HG03378 (cell line): ENCODE measurements around the gene SORCS2.
A peak's percentile ranks its signal among the peaks of the same experiment; 100 is the strongest.

ENCODE experiments used
- ATAC-seq: cut with Tn5 transposase; IDR thresholded peaks from one replicate; pipeline ENCODE4 v1.9.1; 2021; ENCODE audit warnings: mild to moderate bottlenecking, moderate library complexity; ENCODE audit not compliant: unreplicated experiment

The SORCS2 gene

DNA sequence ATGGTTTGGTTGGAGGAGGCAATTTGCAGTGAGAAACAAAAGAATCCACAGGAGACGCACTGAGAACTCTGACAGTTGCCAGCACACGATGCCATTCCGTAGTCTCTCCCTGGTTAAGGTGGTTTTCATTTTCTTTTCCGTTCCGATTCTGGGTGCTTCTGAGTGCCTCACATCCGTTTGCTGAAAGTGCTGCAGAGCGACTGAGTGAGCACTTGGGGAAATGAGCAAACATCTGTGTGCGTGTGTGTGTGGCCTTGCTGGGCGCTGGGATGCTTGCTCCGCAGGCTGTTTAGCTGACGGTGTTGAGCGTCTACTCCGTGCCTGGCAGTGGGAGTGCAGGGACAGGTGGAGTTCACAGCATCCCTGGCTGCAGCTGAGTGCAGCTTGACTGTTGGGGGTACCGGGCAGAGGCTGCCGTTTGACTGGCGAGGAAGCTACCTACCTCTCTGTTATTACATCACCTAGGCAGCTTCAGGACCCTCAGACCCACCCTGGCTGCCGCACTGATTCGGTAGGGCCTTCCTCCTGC lies 49.3 kb downstream of the SORCS2 start:
- no peak for ATAC-seq

DNA sequence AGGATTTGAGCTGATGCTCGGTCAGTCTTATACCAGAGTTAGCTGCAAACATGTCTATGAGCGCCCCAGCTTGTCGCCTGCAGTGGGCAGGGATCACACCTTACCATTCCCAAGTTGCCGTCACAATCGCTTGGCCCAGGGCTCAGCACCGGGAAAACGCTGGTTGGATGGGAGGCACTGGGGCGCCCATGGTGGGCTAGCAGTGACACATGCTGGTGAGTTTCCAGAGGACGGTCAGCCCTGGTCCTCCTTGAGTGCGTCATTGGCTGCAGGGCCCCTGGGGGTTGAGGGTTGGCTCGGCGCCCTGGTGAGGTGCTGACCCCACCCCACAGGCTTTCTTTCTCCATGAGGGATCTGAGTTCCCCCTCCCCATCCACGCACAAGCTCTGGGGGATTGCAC lies 50.4 kb downstream of the SORCS2 start:
- ATAC-seq, result no peak

DNA sequence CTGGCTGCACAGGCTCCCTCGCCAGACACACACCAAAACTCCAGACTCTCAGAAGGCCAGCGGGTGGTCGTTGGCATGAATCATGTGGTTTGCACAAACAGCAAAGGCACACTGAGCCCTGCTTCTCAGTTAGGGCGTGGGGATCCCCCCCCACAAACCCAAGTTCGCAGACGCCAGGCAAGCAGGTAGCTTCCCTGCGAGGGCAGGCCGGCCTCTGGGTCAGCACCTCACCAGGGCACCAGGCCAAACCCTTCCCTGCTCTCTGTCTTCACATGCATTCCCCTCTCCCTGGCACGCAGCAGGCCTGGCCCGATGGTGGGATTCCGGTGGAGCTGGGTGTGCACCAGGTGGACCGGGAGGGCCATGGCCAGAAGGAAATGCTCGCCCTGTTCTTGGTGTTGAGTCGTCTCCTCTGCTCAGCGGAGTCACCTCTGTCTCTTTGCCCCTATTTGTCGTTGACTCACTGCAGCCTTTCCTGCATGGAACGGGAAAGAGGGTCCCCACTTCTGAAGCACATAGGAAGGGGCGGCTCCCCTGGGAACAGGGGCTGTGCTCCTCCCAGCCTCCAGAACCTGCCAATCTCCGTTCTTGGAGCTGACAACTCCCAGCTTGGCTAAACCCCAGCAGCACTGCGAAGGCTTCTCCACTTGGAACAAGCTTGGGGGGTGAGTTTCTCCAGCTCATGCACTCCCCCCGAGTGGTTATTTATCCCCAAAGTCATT lies 51.4 kb downstream of the SORCS2 start:
- ATAC-seq, result no peak

DNA sequence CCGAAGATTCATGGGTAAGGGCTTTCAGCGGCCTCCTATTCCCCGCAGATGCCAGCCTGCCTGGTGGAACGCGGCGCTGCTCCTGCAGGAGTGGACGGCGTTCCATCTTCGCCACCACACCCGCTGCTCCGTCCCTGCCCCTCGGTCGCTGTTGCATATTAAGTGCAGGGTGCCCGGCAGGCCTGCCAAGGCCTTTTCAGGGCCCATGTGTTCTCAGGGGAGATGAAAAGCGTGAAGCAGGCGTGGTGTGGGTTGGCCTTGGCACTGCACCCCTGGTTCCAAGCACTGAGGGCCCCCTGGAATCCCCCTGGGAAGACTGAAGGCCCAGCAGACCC lies 52.0 kb downstream of the SORCS2 start:
- no peak for ATAC-seq

DNA sequence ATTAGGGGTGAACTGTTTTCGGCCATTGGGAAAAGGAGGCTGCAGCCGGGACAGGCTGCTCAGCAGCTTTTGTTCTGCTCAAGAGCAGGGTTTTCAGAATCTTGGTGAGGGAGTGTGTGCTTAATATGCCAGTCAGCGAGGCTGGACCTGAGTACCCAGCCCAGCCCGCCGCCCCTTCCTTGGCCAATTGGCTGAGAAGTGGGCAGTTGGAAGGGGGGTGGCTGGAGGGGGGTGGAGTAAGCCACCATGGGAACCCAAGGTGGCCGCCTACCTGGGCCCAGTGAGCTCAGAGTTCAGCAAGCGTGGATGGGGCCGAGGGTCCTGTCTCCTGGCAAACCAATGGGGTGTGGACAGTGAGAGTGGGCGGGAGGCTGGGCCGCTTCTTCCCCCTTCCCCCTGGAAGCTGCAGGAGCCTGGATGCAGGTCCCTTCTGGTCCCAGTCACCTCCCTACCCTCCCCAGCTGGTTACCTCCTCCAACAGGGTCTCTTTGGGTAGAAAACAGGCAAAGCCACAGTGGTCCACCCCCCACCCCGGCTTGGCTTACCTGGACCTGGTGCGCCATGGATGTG lies 52.5 kb downstream of the SORCS2 start:
- no peak for ATAC-seq

DNA sequence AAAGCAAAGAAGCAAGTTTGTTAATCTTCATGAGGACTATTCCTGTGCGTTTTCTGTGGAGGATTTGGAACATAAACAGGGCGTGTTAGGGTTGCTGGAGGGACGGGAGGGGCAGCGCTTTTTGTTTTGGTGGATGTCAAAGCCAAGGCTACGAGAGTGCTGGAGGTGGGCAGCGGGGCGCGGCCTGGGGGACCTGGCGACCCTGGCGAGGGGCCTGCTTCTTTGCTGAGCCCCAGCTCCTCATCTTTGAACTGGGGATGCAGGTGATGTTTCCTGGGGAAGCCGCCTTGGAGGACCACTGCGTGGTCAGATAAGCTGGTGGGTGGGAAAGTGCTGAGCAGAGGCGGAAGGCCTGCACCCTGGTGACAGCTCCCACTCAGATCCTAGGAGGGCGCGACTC lies 55.2 kb downstream of the SORCS2 start:
- ATAC-seq, result no peak

DNA sequence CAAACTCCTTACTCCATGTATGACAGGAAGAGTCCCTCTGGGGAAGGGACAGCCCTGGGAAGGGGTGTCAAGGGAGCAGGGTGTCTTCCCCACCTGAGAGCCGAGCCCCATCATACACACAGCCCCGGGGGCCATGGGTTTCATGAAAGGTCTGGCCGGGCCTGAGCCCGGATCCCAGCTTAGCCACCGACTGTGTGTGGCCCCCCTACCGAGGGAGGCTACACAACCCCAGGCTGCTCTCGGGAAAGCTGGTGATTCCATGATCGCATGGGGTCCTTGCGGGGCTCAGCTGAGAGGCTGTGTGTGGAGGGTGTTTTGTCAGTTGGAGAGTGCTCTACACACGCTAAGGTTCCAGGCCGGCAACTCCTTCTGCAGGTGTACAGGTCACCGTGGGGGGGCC lies 55.6 kb downstream of the SORCS2 start:
- ATAC-seq, result no peak

DNA sequence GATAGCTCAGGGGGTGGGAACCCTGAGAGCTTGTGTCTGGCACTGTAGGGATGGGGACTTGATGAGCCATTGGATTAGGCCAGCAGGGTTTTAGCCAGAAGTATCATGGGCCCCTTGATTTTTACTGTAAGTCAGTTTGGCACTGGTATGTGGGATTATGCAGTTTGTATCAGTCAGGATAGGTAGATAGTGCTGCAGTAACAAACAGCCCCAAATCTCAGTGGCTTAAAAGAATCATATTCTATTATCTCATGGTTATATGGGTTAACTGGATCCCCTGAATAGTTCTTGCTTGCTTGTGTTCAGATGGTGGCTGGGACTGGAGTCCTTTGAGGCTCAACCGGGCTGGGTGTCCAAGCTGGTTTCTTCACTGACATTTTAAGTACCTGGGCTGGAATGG lies 56.5 kb downstream of the SORCS2 start:
- ATAC-seq, result no peak

DNA sequence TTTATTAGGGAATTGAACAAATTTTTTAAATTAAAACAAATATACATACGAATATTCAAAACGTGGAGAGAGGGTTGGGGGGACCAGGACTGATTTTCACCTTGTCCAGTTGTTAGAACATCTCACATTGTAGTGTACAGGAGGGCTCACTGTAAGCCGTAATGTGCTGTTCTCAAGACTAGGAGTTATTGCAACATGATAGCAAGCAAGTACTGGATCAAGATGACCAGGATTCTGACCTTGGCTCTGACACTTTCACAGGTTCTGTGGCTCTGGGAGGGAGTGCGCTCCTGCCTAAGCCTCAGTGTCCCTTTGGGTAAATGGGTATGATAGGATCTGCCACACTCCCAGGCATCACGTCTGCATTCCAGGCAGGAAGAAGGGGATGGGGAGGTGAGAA lies 59.0 kb downstream of the SORCS2 start:
- ATAC-seq, result no peak

DNA sequence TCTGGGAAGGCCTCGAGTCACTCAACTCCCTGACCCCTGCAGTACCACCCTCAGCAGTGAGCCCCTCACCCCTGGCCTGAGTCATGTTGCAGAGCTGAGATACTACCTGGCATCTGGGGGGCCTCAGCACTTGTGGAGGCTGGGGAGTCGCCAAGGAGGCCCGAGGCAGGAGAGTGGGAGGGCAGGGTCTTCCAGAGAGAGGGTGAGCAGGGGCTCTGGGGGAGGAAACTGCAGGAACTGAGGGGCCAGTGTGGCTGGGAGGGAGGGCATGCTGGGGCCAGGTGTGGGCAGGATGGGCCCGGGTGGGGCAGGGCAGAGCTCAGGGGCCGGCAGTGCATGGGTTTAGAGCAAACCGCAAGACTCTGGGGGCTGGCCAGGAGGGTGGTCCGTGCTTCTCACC lies 59.7 kb downstream of the SORCS2 start:
- ATAC-seq, result no peak

DNA sequence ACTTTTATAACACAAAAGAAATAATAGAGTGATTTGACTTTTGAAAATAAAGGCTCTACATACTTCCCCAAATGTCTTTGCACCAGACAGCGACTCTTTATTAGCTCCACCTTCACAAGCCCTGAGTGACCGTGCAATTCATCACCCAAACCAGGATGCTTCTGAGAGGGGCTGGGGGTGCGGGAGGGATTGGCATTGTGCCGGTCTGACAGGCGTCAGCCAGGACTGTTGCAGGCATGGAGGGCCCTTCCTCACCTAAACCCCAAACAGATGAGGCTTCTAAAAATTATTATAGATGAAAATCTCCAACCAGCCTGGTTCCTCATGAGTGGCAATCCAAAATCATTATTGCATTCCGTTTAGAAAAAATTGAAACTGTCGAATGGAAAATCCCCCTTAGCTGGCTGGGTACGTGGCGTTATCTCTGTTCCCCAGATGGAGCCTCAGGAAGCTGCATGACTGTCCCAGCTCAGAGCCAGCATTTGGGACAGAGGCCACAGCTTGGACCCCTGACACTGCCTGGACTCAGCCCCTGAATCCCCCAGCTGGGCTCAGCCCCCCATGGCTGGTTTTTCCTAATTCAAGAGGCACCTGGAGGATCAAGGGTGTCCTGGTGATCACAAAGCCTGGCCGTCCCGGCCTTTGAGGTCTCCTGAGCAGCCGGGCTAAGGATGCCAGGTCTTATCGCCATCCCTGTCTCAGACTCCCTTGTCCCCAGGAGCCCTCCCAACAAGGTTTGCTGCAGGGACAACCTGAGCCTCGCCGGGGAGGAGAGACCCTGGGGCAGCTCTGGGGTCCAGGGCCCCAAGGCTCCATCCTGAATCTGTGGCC lies 60.4 kb downstream of the SORCS2 start:
- ATAC-seq, result no peak

DNA sequence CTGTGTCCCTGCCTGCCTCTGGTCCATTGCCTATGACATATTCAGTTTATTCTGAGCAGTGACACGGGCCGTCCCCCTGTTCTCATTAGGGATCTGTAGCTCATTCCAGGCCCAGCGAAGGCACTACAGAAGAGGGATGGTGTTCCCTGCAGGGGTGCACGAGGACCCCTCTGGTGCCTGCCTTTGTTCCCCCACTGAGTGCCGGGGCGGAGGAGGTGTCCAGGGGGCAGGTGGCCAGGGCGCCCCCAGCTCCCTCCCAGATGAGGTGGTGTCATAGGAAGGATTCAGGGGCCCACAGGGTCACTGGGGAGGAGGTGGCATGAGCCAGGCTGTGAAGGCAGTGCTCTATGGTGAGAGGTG lies 61.0 kb downstream of the SORCS2 start:
- no peak for ATAC-seq

DNA sequence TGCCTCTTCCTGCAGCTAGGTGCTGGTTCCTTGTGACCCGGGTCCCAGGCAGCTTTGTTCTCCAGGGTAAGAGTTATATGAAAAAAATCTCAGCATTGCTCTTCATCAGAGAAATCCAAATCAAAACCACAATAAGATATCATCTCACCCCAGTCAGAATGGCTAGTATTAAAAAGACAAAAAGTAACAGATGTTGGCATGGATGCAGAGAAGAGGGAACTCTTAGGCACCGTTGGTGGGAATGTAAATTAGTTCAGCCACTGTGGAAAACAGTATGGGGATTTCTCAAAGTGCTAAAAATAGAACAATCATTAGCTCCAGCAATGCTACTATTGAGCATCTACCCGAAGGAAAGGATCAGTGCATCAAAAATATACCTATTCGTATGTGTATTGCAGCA lies 61.5 kb downstream of the SORCS2 start:
- no peak for ATAC-seq

DNA sequence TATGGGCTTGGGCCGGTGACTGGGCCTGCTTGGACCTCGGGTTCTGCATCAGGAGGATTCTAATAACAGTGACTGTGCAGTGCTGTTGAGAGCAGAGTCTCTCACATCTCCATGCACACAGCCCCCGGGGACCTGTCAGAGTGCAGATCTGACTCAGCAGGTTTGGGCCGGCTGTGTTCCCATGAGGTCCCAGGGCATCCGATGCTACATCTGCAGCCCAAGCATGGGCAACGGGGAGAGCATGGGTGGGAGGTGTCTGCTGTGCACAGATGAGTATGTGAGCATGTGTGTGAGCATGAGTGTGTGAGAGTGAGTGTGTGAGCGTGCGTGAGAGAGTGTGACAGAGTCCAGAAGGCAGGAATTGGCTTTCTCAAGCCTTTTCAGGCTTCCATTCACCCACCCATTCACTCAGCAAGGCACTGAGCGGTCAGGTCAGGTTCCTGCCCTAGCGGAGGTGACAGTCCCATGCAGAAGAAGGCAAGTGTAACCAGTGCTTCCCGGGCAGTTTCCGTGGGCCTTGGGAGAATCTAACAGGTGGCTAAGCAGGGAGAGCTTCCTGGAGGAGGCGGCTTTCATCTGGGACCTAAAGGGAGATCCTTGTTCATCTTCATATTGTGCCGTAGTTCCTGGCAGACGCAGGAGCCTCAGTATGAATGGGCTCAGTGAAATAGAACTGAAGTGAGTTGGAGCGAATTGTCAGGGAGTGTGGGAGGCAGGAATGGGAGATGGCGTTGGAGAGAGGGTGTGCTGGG lies 62.6 kb downstream of the SORCS2 start:
- peak; percentile 96 for ATAC-seq

DNA sequence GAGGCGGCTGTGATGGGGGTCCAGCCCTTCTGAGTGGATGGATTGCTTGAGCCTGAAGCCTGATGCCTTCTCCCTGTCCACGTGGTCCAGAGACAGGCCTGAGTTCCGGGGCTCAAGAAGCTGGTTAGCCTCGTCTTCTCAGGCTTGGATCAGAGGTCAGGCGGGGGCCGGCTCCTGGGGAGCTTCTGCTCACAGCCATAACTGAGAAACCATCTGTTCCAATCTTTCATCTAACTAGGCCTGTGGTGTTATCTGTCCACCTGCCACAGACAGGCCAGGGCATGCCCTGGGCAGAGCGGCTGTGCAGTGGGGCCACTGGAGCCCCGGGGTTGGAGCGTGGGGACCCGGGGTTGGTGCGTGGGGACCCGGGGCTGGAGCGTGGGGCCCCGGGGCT lies 63.1 kb downstream of the SORCS2 start:
- ATAC-seq, result no peak

DNA sequence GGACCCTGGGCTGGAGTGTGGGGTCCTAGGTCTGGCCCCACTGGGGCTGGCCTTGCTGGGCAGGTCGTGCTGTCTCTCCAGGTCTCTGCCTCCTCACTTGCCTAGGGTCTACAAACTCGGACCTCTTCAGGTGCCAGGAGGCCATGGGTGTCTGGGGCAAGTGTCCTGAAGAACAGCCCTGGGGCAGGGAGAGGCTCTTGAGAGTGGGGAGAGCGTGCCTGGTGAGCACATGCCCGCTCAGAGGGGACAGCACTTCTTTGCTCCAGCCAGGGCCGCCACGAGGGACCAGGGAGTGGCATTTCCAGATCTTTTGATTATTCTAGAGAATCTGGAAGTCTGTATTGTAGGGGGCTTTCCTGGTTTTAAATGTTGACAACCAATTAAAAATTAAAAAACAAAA lies 63.7 kb downstream of the SORCS2 start:
- no peak for ATAC-seq

DNA sequence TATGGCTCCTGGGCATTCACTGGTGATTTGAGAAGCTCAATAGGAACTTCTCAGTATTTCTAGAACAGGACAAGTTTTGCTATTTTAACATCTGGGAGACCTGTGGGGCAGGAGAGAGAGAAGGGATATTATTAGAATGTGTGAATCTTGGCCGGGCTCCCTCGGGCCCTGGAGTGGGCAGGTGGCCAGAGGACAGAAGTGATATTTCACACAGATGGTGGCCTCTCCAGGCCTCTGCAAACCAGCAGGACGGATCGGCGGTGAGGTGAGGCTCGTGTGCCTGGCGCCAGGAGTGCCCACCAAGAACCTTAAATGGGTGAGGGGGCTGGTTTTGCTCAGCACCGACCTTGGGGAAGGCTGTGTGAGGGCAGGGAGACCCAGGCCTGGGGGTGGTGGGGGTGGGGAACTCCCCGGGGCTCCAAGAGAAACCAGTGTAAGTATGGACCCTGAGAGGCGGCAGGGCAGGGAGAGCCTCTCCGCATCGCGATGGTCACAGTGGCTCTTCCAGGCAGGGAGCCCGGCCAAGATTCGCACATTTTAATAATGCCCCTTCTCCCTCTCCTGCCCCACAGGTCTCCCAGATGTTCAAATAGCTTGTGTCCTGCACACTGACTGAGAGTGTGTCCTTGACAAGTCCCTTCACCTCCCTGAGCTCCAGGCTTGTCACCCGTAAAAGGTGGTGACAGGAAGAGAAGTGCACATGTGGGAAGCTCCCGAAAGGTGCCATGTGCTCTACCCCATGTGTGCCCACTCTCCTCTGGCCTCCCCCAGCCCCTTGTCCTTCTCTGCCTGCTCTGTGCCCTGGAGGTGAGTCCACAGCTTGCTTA lies 64.9 kb downstream of the SORCS2 start:
- no peak for ATAC-seq

DNA sequence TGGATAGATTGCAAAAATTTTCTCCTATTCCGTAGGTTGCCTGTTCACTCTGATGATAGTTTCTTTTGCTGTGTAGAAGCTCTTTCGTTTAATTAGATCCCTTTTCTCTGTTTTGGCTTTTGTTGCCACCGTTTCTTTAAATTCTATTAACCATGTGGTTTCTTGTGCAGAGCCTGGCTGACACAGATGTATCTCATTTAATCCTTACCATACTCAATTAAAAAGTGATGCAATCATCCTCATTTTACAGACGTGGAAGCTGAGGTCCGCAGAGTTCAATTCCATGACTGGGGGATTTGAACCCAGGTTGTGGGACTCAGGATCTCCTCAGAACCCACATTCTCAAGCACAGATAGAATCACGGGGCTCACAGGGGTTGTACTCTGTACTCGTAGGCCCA lies 66.7 kb downstream of the SORCS2 start:
- no peak for ATAC-seq

DNA sequence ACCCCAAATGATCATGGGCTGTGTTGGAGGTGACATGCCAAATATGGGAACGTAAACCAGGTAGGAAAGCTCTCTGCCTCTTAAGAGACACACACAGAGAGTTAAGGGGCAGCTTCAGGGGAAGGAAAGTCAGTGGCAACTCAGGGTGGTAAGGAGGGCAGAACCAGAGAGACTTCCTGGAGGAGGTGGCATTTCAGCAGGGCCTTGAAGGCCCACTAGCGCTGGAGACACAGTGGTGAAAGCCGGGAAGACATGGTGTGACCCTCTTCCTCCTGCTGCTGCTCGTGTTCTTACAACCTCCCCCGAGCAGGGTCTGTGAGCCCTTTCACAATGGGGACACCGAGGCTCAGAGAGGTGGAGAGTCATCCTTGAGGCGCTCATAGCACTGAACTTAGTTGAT lies 68.2 kb downstream of the SORCS2 start:
- ATAC-seq, result no peak

DNA sequence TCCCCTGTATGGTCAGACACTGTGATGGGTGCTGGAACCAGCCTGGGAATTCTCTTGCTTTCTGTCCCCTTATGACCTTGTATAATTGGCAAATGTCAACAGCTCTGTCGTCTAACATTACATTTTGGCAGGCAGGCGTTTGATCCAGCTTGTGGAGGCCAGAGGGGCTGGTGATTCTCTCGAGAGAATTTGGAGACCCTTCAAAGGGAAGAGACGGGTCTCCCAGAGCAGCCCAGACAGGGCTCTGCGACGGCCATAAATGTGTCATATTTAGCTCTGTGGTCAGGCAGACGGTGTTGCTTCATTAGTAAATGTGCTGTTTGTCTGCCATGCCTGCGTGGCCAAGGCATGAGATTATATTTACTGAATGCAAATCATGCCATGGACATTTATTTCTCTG lies 68.7 kb downstream of the SORCS2 start:
- ATAC-seq, result no peak

DNA sequence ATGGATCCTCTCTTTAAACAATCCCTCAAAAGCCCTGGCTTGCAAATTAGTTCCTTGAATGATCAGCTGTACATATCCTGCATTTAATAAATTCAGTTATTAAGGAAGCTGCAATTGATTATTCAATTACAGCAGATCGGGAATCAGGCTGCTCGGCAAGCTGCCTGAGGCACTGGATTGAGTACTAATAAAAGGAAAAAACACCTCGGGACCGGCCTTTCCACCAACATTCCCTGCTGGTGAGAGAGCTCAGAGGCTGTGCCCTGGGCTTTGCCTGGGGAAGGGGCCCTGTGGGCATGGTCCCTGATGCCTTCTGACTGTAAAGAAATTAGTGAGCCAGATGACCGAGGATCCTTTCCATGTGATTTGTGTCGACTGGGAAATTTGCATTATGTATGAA lies 69.2 kb downstream of the SORCS2 start:
- no peak for ATAC-seq
